Breast epithelium (tissue), 3 donors: Measurements from ENCODE around the gene F2RL3.

Experiments used
- CTCF ChIP-seq, 3 donors: fragments of 450-650 bp; IDR thresholded peaks; one replicate each; pipeline ENCODE4 v1.5.1; 2016 to 2017; ENCODE audit warnings: antibody characterized with exemption in 3 of 3, mild to moderate bottlenecking in 3 of 3, moderate library complexity in 3 of 3
- POLR2A ChIP-seq: fragments of 450-650 bp; IDR thresholded peaks from one replicate; pipeline ENCODE4 v1.6.1; 2016; ENCODE audit warnings: antibody characterized with exemption, mild to moderate bottlenecking, moderate library complexity

GRCh38 chr19:16889883-16890460 is 1.2 kb downstream of the F2RL3 start:
- no peak for TF ChIP-seq CTCF (IDR thresholded peaks at IDR 0.05)
- no peak for TF ChIP-seq POLR2A
